ENCODE measurements around the gene LMOD1.

The LMOD1 gene

GRCh38 chr1:201925301-201925567 is 21.1 kb downstream of the LMOD1 start:
- no peak overlapping the region for H3K4me3 ChIP-seq (ENCODE audit: low read depth, low read length)
- TF ChIP-seq CTCF (IDR thresholded peaks at IDR 0.05; ENCODE audit: low read depth, low read length): no peak

GRCh38 chr1:201921952-201922558 is 24.3 kb downstream of the LMOD1 start:
- no peak for TF ChIP-seq CTCF (IDR thresholded peaks at IDR 0.05; ENCODE audit: low read depth, low read length)
- H3K4me3 ChIP-seq (ENCODE audit: low read depth, low read length): no peak overlapping the region

GRCh38 chr1:201918343-201918742 is 28.0 kb downstream of the LMOD1 start:
- H3K4me3 ChIP-seq (ENCODE audit: low read depth, low read length): no peak overlapping the region
- TF ChIP-seq CTCF (IDR thresholded peaks at IDR 0.05; ENCODE audit: low read depth, low read length): no peak

GRCh38 chr1:201917362-201918033 is 28.9 kb downstream of the LMOD1 start:
- no peak overlapping the region for H3K4me3 ChIP-seq (ENCODE audit: low read depth, low read length)
- 0 out of 2 replicates have a peak, but pooled peaks have one; percentile 6 for TF ChIP-seq CTCF (IDR thresholded peaks at IDR 0.05; ENCODE audit: low read depth, low read length)

- no peak overlapping the region for H3K4me3 ChIP-seq (ENCODE audit: low read depth, low read length)
- no peak for TF ChIP-seq CTCF (IDR thresholded peaks at IDR 0.05; ENCODE audit: low read depth, low read length)
Observed at GRCh38 chr1:201916649-201917249, 29.6 kb downstream of the LMOD1 start.

- no peak overlapping the region for H3K4me3 ChIP-seq (ENCODE audit: low read depth, low read length)
- no peak for TF ChIP-seq CTCF (IDR thresholded peaks at IDR 0.05; ENCODE audit: low read depth, low read length)
Observed at GRCh38 chr1:201914456-201915235, 31.7 kb downstream of the LMOD1 start.

- TF ChIP-seq CTCF (IDR thresholded peaks at IDR 0.05; ENCODE audit: low read depth, low read length): no peak
- no peak overlapping the region for H3K4me3 ChIP-seq (ENCODE audit: low read depth, low read length)
Observed at GRCh38 chr1:201912832-201913231, 33.5 kb downstream of the LMOD1 start.

All from WI38 (cell line).